Caco-2 (cell line): ENCODE measurements around the gene MAP7D3. TPM values are rescaled to one million over a fixed set of nuclear protein-coding genes. Genes with fewer than 3 reads are reported as not detected.
"Not testable (repeated sequence)": the region's sequence is repeated elsewhere in the genome, so short reads cannot be mapped to it uniquely, and the experiment has no call there.

Experiments used
- Bru-seq: library from RNA; stranded (reverse); fragments of 400-500 nt; gene quantifications from one replicate; lab custom pipeline; 2021; lab: Mats Ljungman, UMichigan
- BruChase-seq, 2 experiments: library from RNA; stranded (reverse); fragments of 400-500 nt; gene quantifications; one replicate each; lab custom pipeline; 2021; lab: Mats Ljungman, UMichigan
- BruUV-seq: library from RNA; stranded (reverse); fragments of 400-500 nt; replicated peaks from 2 replicates; lab custom pipeline; 2021; lab: Mats Ljungman, UMichigan
- CTCF ChIA-PET: fragments of 300-600 bp; sonication (Branson Sonifier 250); formaldehyde crosslinking; loops from one replicate; lab custom pipeline; 2022; ENCODE audit warnings: antibody characterized with exemption; lab: Charles Lee
- POLR2A ChIA-PET: fragments of 300-600 bp; sonication (Branson Sonifier 250); formaldehyde crosslinking; loops from one replicate; lab custom pipeline; 2022; ENCODE audit warnings: antibody characterized with exemption; lab: Charles Lee
- DNase-seq, 2 experiments: peaks; one replicate each; pipeline versions ENCODE4 v3.0.0 to v3.0.0-alpha.2; 2020 to 2022
- H3K27me3 ChIP-seq: replicated peaks from 2 replicates; pipeline ENCODE4 v1.6.0; 2011; ENCODE audit warnings: low read length; ENCODE audit not compliant: control insufficient read depth, insufficient read depth
- H3K36me3 ChIP-seq: 2 replicates; pipeline ENCODE4 v1.5.1; 2011; ENCODE audit warnings: low read length; ENCODE audit not compliant: control insufficient read depth, insufficient read depth
- H3K4me1 ChIP-seq: fragments of 250-450 bp; sonication (Bioruptor Pico); 2 replicates; pipeline ENCODE4 v1.5.1; 2020; ENCODE audit warnings: mild to moderate bottlenecking
- H3K4me3 ChIP-seq: 2 replicates; pipeline ENCODE4 v1.5.1; 2011; ENCODE audit warnings: low read depth, mild to moderate bottlenecking, control low read depth, low read length
- H3K9me3 ChIP-seq: fragments of 250-450 bp; sonication (Bioruptor Pico); 2 replicates; pipeline ENCODE4 v1.5.1; 2020; ENCODE audit warnings: mild to moderate bottlenecking, moderate library complexity
- H3K27ac Mint-ChIP-seq: one replicate; pipeline ENCODE4 v1.8.0; 2022; ENCODE audit warnings: mixed read lengths; ENCODE audit not compliant: unreplicated experiment
- H3K27me3 Mint-ChIP-seq: one replicate; pipeline ENCODE4 v1.8.0; 2022; ENCODE audit warnings: mixed read lengths; ENCODE audit not compliant: insufficient read depth, unreplicated experiment
- H3K36me3 Mint-ChIP-seq: one replicate; pipeline ENCODE4 v1.8.0; 2022; ENCODE audit warnings: mild to moderate bottlenecking, mixed read lengths; ENCODE audit not compliant: insufficient read depth, unreplicated experiment
- H3K4me1 Mint-ChIP-seq: one replicate; pipeline ENCODE4 v1.8.0; 2022; ENCODE audit warnings: low read depth, mixed read lengths; ENCODE audit not compliant: unreplicated experiment
- H3K4me3 Mint-ChIP-seq: one replicate; pipeline ENCODE4 v1.8.0; 2022; ENCODE audit warnings: mild to moderate bottlenecking, moderate library complexity, mixed read lengths; ENCODE audit not compliant: unreplicated experiment
- H3K9me3 Mint-ChIP-seq: one replicate; pipeline ENCODE4 v1.8.0; 2022; ENCODE audit warnings: mixed read lengths; ENCODE audit not compliant: unreplicated experiment
- CTCF ChIP-seq, 2 experiments: fragments of 200-600 bp in 1 of 2; IDR thresholded peaks; 1 replicate in 1 of 2; 2 replicates in 1 of 2; pipeline versions ENCODE4 v1.5.1 to v1.8.0; 2011 to 2022; ENCODE audit warnings: antibody characterized with exemption in 1 of 2, control low read depth in 1 of 2, inconsistent platforms in 1 of 2, low read depth in 1 of 2, low read length in 1 of 2, mild to moderate bottlenecking in 1 of 2, moderate library complexity in 1 of 2; ENCODE audit not compliant: insufficient read depth in 1 of 2, severe bottlenecking in 1 of 2, unreplicated experiment in 1 of 2
- intact Hi-C: fragments of 100-400 bp; cut with micrococcal nuclease; formaldehyde crosslinking; loops from one replicate; pipeline ENCODE4 v1.10.0; 2022; ENCODE audit not compliant: unreplicated experiment
- long read RNA-seq: library from polyadenylated mRNA; stranded (forward); transcript quantifications from one replicate; pipeline ENCODE4 v2.0.0, GENCODE V29; 2022
- total RNA-seq: library from RNA; stranded (reverse); gene quantifications from 2 replicates; pipeline ENCODE4 v1.2.3, GENCODE V29; 2022

The MAP7D3 gene
- total RNA-seq, result 5.7 and 6.0 TPM in 2 replicates
- percentile 47 among the genes with signal in this experiment for Bru-seq, nascent RNA
- percentile 52 among the genes with signal in this experiment for BruChase-seq, experiment 1, labeled RNA remaining after a 2-hour chase
- percentile 52 among the genes with signal in this experiment for BruChase-seq, experiment 2, labeled RNA remaining after a 6-hour chase
- long read RNA-seq, full-length matches to known transcripts, result 6 of 6 reads
- long read RNA-seq, partial matches to known transcripts, result 0 of 6 reads
- long read RNA-seq, other reads (novel, unspliced or antisense), result 0 of 6 reads

GRCh38 chrX:136251041-136251991 lies at the start of gene MAP7D3:
TSS of gene MAP7D3 (minus strand) at chrX:136251400. CDS start at chrX:136251358, 42 bp downstream.
- peak within 1 kb of the TSS; percentile 83 for H3K4me3 Mint-ChIP-seq
- peak within 1 kb of the TSS; percentile 60 for H3K27ac Mint-ChIP-seq
- H3K4me3 ChIP-seq, result peak within 1 kb of the TSS; percentile 65
- H3K9me3 Mint-ChIP-seq, result no peaks in the 10 kb centered on the region
- H3K9me3 ChIP-seq, result no peaks in the 10 kb centered on the region
- POLR2A ChIA-PET, result no interaction called here
- H3K4me1 Mint-ChIP-seq, result no peaks in the 10 kb centered on the region
- CTCF ChIA-PET, result no interaction called here
- H3K36me3 Mint-ChIP-seq, result no peaks in the 10 kb centered on the region
- no peak for TF ChIP-seq CTCF (IDR thresholded peaks at IDR 0.05; ENCODE audit: insufficient read depth in 1 of 2, low read depth in 1 of 2, low read length in 1 of 2, severe bottlenecking in 1 of 2, unreplicated experiment in 1 of 2)
- H3K4me1 ChIP-seq, result no peaks in the 10 kb centered on the region
- intact Hi-C loops, result loop anchor here (2.0 kb wide), 1 partner anchor 245 kb away; the partner anchor contains the start of gene HTATSF1
- H3K36me3 ChIP-seq, result no peaks in the 10 kb centered on the region
- BruUV-seq, result no TSS peak
- no peaks in the 10 kb centered on the region for H3K27me3 ChIP-seq
- DNase-seq, result peak; percentile 44 to 57
- H3K27me3 Mint-ChIP-seq, result no peaks in the 10 kb centered on the region

GRCh38 chrX:136300721-136301120 lies 49.5 kb upstream of the MAP7D3 start, which contains the start of gene ADGRG4:
TSS of gene ADGRG4 (plus strand) at chrX:136300963. CDS start at chrX:136308778, 7,815 bp downstream.
- H3K36me3 Mint-ChIP-seq, POLR2A ChIA-PET, BruUV-seq, H3K27me3 Mint-ChIP-seq, H3K27ac Mint-ChIP-seq, H3K4me3 Mint-ChIP-seq, H3K4me1 ChIP-seq, H3K9me3 ChIP-seq, DNase-seq, H3K36me3 ChIP-seq, intact Hi-C loops, H3K4me3 ChIP-seq, H3K9me3 Mint-ChIP-seq, CTCF ChIA-PET, H3K27me3 ChIP-seq, H3K4me1 Mint-ChIP-seq: not testable (repeated sequence)

GRCh38 chrX:136295380-136295779 lies 44.2 kb upstream of the MAP7D3 start:
- H3K4me3 Mint-ChIP-seq, result no peak overlapping the region
- Histone ChIP-seq H3K36me3 (no peaks in the 10 kb centered on the region), H3K27me3 (no peaks in the 10 kb centered on the region), H3K4me3 (no peak overlapping the region), H3K4me1 (no peaks in the 10 kb centered on the region), H3K9me3 (no peaks in the 10 kb centered on the region)
- DNase-seq, result no peak
- H3K9me3 Mint-ChIP-seq, result no peaks in the 10 kb centered on the region
- intact Hi-C loops, result no loop called here
- POLR2A ChIA-PET, result no interaction called here
- TF ChIP-seq CTCF (IDR thresholded peaks at IDR 0.05; ENCODE audit: insufficient read depth in 1 of 2, low read depth in 1 of 2, low read length in 1 of 2, severe bottlenecking in 1 of 2, unreplicated experiment in 1 of 2), result no peak
- no TSS peak for BruUV-seq
- no peaks in the 10 kb centered on the region for H3K36me3 Mint-ChIP-seq
- H3K27ac Mint-ChIP-seq, result no peak overlapping the region
- H3K27me3 Mint-ChIP-seq, result peaks cover 6% of the 10 kb centered on the region
- H3K4me1 Mint-ChIP-seq, result no peaks in the 10 kb centered on the region
- CTCF ChIA-PET, result no interaction called here
